Measurements from ENCODE around the gene ARID2. TPM values are rescaled to one million over a fixed set of nuclear protein-coding genes. Genes with fewer than 3 reads are reported as not detected.

Gene ARID2
- total and polyA plus RNA-seq, 2 of the 4 experiments (the other 2 are of a cell fraction): 5.4 to 28.1 TPM

GRCh38 chr12:45725631-45726602 is 3.6 kb upstream of the ARID2 start:
- DNase-seq (peak; percentile 51), ATAC-seq (ENCODE audit: low read depth) (no peak)
- WGBS, 2 experiments (ENCODE audit: extremely low coverage in 2 of 2, insufficient read length in 1 of 2): no CpG with 5 or more reads among the region's 12 CpGs
- dilution Hi-C loops (cut with HindIII; ENCODE audit: low sequenced_read_pairs, unreplicated experiment): no loop called here
- H2BK15ac ChIP-seq (ENCODE audit: low read depth, low read length): no peak overlapping the region
- H3K9me1 ChIP-seq (ENCODE audit: insufficient read depth, low read length): no peaks in the 10 kb centered on the region
- peak overlapping the region; percentile 98 for H3K56ac ChIP-seq (ENCODE audit: extremely low read depth, insufficient read depth, low read length)
- H3K27ac ChIP-seq (ENCODE audit: insufficient read depth, low read length): 0 out of 2 replicates have a peak overlapping the region, but pooled peaks have one; percentile 7
- H3K4me2 ChIP-seq (ENCODE audit: low read depth, low read length): peak overlapping the region; percentile 100
- peak overlapping the region; percentile 94 for H3K23ac ChIP-seq (ENCODE audit: low read depth, low read length)
- H3K9ac ChIP-seq (ENCODE audit: low read depth, low read length): peak overlapping the region; percentile 88
- H4K5ac ChIP-seq (ENCODE audit: low read depth, low read length): no peak overlapping the region
- no peak overlapping the region for H4K8ac ChIP-seq (ENCODE audit: low read depth in 2 of 2, low read length in 2 of 2)
- no peak overlapping the region; the same call in 1 of the 2 replicates for H4K91ac ChIP-seq (ENCODE audit: insufficient read depth, low read depth, low read length)
- H3K27me3 ChIP-seq (ENCODE audit: control insufficient read depth, insufficient read depth, low read length): no peaks in the 10 kb centered on the region
- no TSS peak for BruUV-seq (replicated peaks)
- H2BK120ac ChIP-seq (ENCODE audit: low read depth, low read length): no peak overlapping the region
- POLR2A ChIA-PET (ENCODE audit: unreplicated experiment): interaction anchor here (0.5 to 1.5 kb wide), 2 partner anchors 24 to 182 kb away, joined by 3 read pairs; no protein-coding TSS in a partner anchor
- H2AK5ac ChIP-seq (ENCODE audit: low read depth, low read length): no peak overlapping the region
- no peak overlapping the region for H2BK20ac ChIP-seq (ENCODE audit: low read depth, low read length)
- intact Hi-C loops (cut with micrococcal nuclease): loop anchor here (2.0 to 5.0 kb wide), 5 partner anchors 54 to 555 kb away; no protein-coding TSS in a partner anchor
- H2BK5ac ChIP-seq (ENCODE audit: low read depth, low read length, poor library complexity, severe bottlenecking): peak overlapping the region; percentile 77
- peak overlapping the region; percentile 70; the same call in 1 of the 2 replicates for H3K18ac ChIP-seq (ENCODE audit: low read depth, low read length)
- CTCF ChIA-PET: interaction anchor here (0.6 to 7.4 kb wide), 12 partner anchors 10 to 182 kb away, joined by 3 to 43 read pairs (median 3); no protein-coding TSS in a partner anchor
- in situ Hi-C loops (cut with MboI; ENCODE audit: low sequenced_read_pairs): no loop called here
- H4K20me1 ChIP-seq (ENCODE audit: insufficient read depth, low read length): peaks cover 5% of the 10 kb centered on the region; the same call in 1 of the 2 replicates
- H3K9me3 ChIP-seq (ENCODE audit: control insufficient read depth, insufficient read depth, low read length): no peaks in the 10 kb centered on the region
- no peak overlapping the region for H2AFZ ChIP-seq (replicated peaks; ENCODE audit: low read length, poor library complexity)
- no peak overlapping the region for H3K4ac ChIP-seq (ENCODE audit: low read depth, low read length)
- no peaks in the 10 kb centered on the region for H3K4me1 ChIP-seq (ENCODE audit: control insufficient read depth, insufficient read depth, low read length)
- peak overlapping the region; percentile 69 for H3K4me3 ChIP-seq (ENCODE audit: insufficient read depth, low read depth, low read length)
- no peak overlapping the region for H2AK9ac ChIP-seq (replicated peaks; ENCODE audit: low read depth, low read length, poor library complexity)
- no peaks in the 10 kb centered on the region for H3K36me3 ChIP-seq (ENCODE audit: control insufficient read depth, insufficient read depth, low read length)
- H3K79me1 ChIP-seq (ENCODE audit: low read depth in 1 of 2, low read length in 2 of 2): peaks cover 11 to 24% of the 10 kb centered on the region in 2 experiments
- H3K14ac ChIP-seq (replicated peaks; ENCODE audit: low read depth, low read length): 0 out of 2 replicates have a peak overlapping the region, but pooled peaks have one; percentile 95
- TF ChIP-seq MAZ (IDR thresholded peaks at IDR 0.05; ENCODE audit: borderline replicate concordance, low read depth, low read length): no peak
- no peak for TF ChIP-seq POLR2A (IDR thresholded peaks at IDR 0.05; ENCODE audit: low read depth, low read length)
- TF ChIP-seq RFX5 (IDR thresholded peaks at IDR 0.05; ENCODE audit: low read depth, low read length): no peak
- no peak for TF ChIP-seq ELK1 (IDR thresholded peaks at IDR 0.05; ENCODE audit: borderline replicate concordance, low read depth, low read length)
- TF ChIP-seq BHLHE40 (IDR thresholded peaks at IDR 0.05; ENCODE audit: low read depth, low read length): no peak
- TF ChIP-seq CHD1 (IDR thresholded peaks at IDR 0.05; ENCODE audit: low read depth, low read length): no peak
- TF ChIP-seq MAFK (IDR thresholded peaks at IDR 0.05; ENCODE audit: low read depth, low read length): peak; percentile 65
- TF ChIP-seq CEBPB (IDR thresholded peaks at IDR 0.05; ENCODE audit: low read depth, low read length): no peak
- TF ChIP-seq CTCF (conservative IDR thresholded peaks at IDR 0.05; ENCODE audit: low read depth, low read length): peak; percentile 70
- TF ChIP-seq NFE2L2 (IDR thresholded peaks at IDR 0.05; ENCODE audit: low read depth, low read length): no peak
- peak; percentile 41 for TF ChIP-seq SMC3 (IDR thresholded peaks at IDR 0.05; ENCODE audit: low read depth, low read length)
- no peak for TF ChIP-seq USF2 (IDR thresholded peaks at IDR 0.05; ENCODE audit: low read depth, low read length)
- no peak for TF ChIP-seq MXI1 (IDR thresholded peaks at IDR 0.05; ENCODE audit: borderline replicate concordance, low read depth, low read length)
